PC-3 (cell line): Measurements from ENCODE around the gene NUDT13. TPM values are rescaled to one million over a fixed set of nuclear protein-coding genes. Genes with fewer than 3 reads are reported as not detected.
A peak's percentile ranks its signal among the peaks of the same experiment; 100 is the strongest.

Experiments used
- ATAC-seq: fragments of 200-7000 bp; cut with Tn5 transposase; 2 replicates; pipeline ENCODE4 v1.9.1; 2020; ENCODE audit warnings: mild to moderate bottlenecking, moderate library complexity
- BruUV-seq: library from RNA; stranded (reverse); fragments of 400-500 nt; replicated peaks from 2 replicates; lab custom pipeline; 2021; lab: Mats Ljungman, UMichigan
- CTCF ChIA-PET: fragments of 300-600 bp; sonication (Branson Sonifier 250); formaldehyde crosslinking; loops from one replicate; lab custom pipeline; 2022; ENCODE audit warnings: antibody characterized with exemption; lab: Charles Lee
- POLR2A ChIA-PET: fragments of 300-600 bp; sonication (Branson Sonifier 250); formaldehyde crosslinking; loops from one replicate; lab custom pipeline; 2022; ENCODE audit warnings: antibody characterized with exemption; ENCODE audit not compliant: unreplicated experiment; lab: Charles Lee
- DNase-seq: peaks from one replicate; pipeline ENCODE4 v3.0.0-alpha.2; 2015
- H2AFZ ChIP-seq: fragments of 300-600 bp; sonication (generic); 2 replicates; pipeline ENCODE4 v1.6.0; 2016; ENCODE audit warnings: antibody characterized with exemption, low read length
- H3F3A ChIP-seq: fragments of 300-600 bp; sonication (generic); one replicate; pipeline ENCODE4 v1.6.0; 2017; ENCODE audit warnings: antibody characterized with exemption, low read length, control low read depth, mild to moderate bottlenecking; ENCODE audit not compliant: unreplicated experiment
- H3K27ac ChIP-seq: fragments of 300-600 bp; sonication (generic); 2 replicates; pipeline ENCODE4 v1.5.1; 2016; ENCODE audit warnings: mild to moderate bottlenecking, low read length
- H3K27me3 ChIP-seq: fragments of 300-600 bp; sonication (generic); 2 replicates; pipeline ENCODE4 v1.6.1; 2016; ENCODE audit warnings: low read length, mixed read lengths
- H3K36me3 ChIP-seq: fragments of 300-600 bp; sonication (generic); 2 replicates; pipeline ENCODE4 v1.6.1; 2016; ENCODE audit warnings: low read depth, mixed run types, low read length, mixed read lengths
- H3K4me1 ChIP-seq: fragments of 300-600 bp; sonication (generic); 2 replicates; pipeline ENCODE4 v1.5.1; 2016; ENCODE audit warnings: low read length; ENCODE audit not compliant: insufficient read depth
- H3K4me2 ChIP-seq: fragments of 300-600 bp; sonication (generic); 2 replicates; pipeline ENCODE4 v1.6.0; 2016; ENCODE audit warnings: low read length
- H3K4me3 ChIP-seq: fragments of 300-600 bp; sonication (generic); 2 replicates; pipeline ENCODE4 v1.5.1; 2016; ENCODE audit warnings: mild to moderate bottlenecking, low read length, mixed read lengths
- H3K79me2 ChIP-seq: fragments of 300-600 bp; sonication (generic); 2 replicates; pipeline ENCODE4 v1.6.1; 2017; ENCODE audit warnings: low read length, mixed read lengths
- H3K9ac ChIP-seq: fragments of 300-600 bp; sonication (generic); 2 replicates; pipeline ENCODE4 v1.6.0; 2016; ENCODE audit warnings: mild to moderate bottlenecking, low read length
- H3K9me2 ChIP-seq: fragments of 300-600 bp; sonication (generic); replicated peaks from 2 replicates; pipeline ENCODE4 v1.6.1; 2016; ENCODE audit warnings: mixed run types, low read length, mixed read lengths
- H3K9me3 ChIP-seq: fragments of 300-600 bp; sonication (generic); 2 replicates; pipeline ENCODE4 v1.6.1; 2016; ENCODE audit warnings: low read length, mixed read lengths
- H4K20me1 ChIP-seq: fragments of 300-600 bp; sonication (generic); 2 replicates; pipeline ENCODE4 v1.6.1; 2016; ENCODE audit warnings: low read length, mixed read lengths
- EZH2 ChIP-seq: fragments of 300-600 bp; sonication (generic); IDR thresholded peaks from one replicate; pipeline ENCODE4 v1.6.1; 2017; ENCODE audit warnings: antibody characterized with exemption, mild to moderate bottlenecking, low read length; ENCODE audit not compliant: unreplicated experiment
- EZH2phosphoT487 ChIP-seq: fragments of 300-600 bp; sonication (generic); IDR thresholded peaks from 2 replicates; pipeline ENCODE4 v1.6.1; 2018; ENCODE audit warnings: mild to moderate bottlenecking, antibody characterized with exemption, low read length, borderline replicate concordance
- intact Hi-C: fragments of 100-400 bp; cut with micrococcal nuclease; formaldehyde crosslinking; loops from 2 replicates; pipeline ENCODE4 v1.9.0; 2023
- total RNA-seq: library from RNA; depleted of rRNA; stranded (reverse); fragments of >200 nt; gene quantifications from 2 replicates; pipeline ENCODE4 v1.2.3, GENCODE V29; 2014
- TF ChIP-seq, protein P1 (sequence below): fragments of 300-600 bp; sonication (generic); conservative IDR thresholded peaks from 2 replicates; pipeline ENCODE4 v1.5.1; 2017; ENCODE audit warnings: antibody characterized with exemption, low read depth, mild to moderate bottlenecking, low read length

NUDT13 gene
- total RNA-seq, 1 experiment from 2014 or later = 1.8 TPM

DNA sequence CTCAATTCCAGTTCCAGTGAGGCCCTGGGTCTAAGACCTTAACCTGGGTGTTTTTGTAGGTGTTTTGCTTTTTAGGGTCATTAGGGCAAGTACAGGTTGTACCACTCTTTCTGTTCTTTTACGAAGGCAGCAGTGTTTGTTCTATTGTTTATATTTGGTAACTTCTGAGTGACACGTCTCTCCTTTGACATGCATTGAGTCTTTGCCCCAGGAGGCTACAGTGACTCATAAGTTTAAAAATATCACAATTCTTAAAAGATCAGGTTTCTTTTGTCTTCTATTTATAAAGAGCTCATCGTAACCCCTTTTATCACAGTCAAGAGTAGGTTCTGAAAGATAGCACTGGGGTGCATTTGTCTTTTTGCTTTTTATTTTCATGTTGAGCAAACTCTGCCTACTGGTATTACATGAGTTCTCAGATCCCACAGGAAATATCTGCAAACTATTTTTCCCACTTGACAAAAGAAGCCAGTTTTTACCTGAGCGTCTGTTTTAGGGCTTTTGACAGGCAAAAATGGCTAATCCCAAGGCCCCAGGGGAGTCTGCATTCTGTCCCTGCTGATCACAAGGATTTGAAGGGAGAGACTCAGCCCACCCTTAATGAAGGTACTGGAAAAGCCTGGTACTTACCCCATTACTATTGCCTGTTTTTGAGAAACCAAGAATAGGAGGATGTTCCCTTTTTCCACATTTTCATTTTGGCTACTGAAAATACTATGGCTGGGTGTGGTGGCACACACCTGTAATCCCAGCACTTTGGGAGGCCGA, 7.9 kb downstream of the NUDT13 start:
- Histone ChIP-seq H4K20me1 (no peaks in the 10 kb centered on the region), H3K27ac (peak overlapping the region; percentile 81), H3K36me3 (no peaks in the 10 kb centered on the region), H3K4me1 (peaks cover 59% of the 10 kb centered on the region), H3K79me2 (no peaks in the 10 kb centered on the region), H2AFZ (peak overlapping the region; percentile 3; the same call in 1 of the 2 replicates), H3K9me3 (no peaks in the 10 kb centered on the region), H3K4me3 (peak overlapping the region; percentile 45), H3K4me2 (peak overlapping the region; percentile 75), H3K9me2 (no peaks in the 10 kb centered on the region), H3F3A (peaks cover 6% of the 10 kb centered on the region), H3K9ac (peak overlapping the region; percentile 40), H3K27me3 (no peaks in the 10 kb centered on the region)
- ATAC-seq (peak; percentile 87), DNase-seq (peak; percentile 99)
- BruUV-seq = TSS peak; percentile 87
- POLR2A ChIA-PET = interaction anchor here (0.6 to 1.0 kb wide), 3 partner anchors 22 to 129 kb away, joined by 3 to 15 read pairs (median 5); partner anchors contain the start of genes DNAJC9 and P4HA1
- CTCF ChIA-PET = interaction anchor here (0.6 to 1.6 kb wide), 3 partner anchors 15 to 22 kb away, joined by 3 to 20 read pairs (median 7); partner anchors contain the start of gene P4HA1
- TF ChIP-seq EZH2phosphoT487 (no peak), EZH2 (no peak)
- TF ChIP-seq, protein P1, sequence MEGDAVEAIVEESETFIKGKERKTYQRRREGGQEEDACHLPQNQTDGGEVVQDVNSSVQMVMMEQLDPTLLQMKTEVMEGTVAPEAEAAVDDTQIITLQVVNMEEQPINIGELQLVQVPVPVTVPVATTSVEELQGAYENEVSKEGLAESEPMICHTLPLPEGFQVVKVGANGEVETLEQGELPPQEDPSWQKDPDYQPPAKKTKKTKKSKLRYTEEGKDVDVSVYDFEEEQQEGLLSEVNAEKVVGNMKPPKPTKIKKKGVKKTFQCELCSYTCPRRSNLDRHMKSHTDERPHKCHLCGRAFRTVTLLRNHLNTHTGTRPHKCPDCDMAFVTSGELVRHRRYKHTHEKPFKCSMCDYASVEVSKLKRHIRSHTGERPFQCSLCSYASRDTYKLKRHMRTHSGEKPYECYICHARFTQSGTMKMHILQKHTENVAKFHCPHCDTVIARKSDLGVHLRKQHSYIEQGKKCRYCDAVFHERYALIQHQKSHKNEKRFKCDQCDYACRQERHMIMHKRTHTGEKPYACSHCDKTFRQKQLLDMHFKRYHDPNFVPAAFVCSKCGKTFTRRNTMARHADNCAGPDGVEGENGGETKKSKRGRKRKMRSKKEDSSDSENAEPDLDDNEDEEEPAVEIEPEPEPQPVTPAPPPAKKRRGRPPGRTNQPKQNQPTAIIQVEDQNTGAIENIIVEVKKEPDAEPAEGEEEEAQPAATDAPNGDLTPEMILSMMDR = no peak
- intact Hi-C loops = loop anchor here (1.0 kb wide), 3 partner anchors 8 to 22 kb away; partner anchors contain the start of genes NUDT13 and P4HA1

DNA sequence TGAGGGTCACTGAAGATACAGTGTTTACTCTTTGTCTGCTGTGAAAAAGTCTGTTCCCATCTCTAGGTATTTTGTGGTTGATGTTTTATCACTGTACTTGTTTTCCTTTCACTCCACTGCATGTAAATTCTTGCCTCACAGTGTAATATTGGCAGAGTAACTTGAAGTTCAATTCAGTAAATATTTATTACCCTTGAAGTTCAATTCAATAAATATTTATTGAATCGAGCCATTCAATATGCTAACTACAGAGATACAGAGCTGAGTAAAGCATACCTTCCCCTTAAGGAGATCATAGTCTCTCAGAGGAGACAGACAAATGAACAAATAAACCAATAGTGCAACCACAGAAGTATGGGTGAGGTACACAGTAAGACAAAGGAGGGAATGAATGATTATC, 9.2 kb downstream of the NUDT13 start:
- H3K27me3 ChIP-seq = no peaks in the 10 kb centered on the region
- intact Hi-C loops = no loop called here
- H3K27ac ChIP-seq = 0 out of 2 replicates have a peak overlapping the region, but pooled peaks have one; percentile 0
- no peak overlapping the region for H2AFZ ChIP-seq
- no peak overlapping the region for H3K4me3 ChIP-seq
- no peaks in the 10 kb centered on the region for H4K20me1 ChIP-seq
- peaks cover 49% of the 10 kb centered on the region for H3K4me1 ChIP-seq
- no peaks in the 10 kb centered on the region for H3K9me3 ChIP-seq
- BruUV-seq = no TSS peak
- POLR2A ChIA-PET = no interaction called here
- ATAC-seq (no peak), DNase-seq (peak; percentile 19)
- CTCF ChIA-PET = no interaction called here
- no peak overlapping the region for H3K9ac ChIP-seq
- no peak overlapping the region for H3K4me2 ChIP-seq
- peaks cover 7% of the 10 kb centered on the region; the same call in 1 of the 2 replicates for H3K36me3 ChIP-seq
- H3K9me2 ChIP-seq = no peaks in the 10 kb centered on the region
- TF ChIP-seq, protein P1 = no peak
- TF ChIP-seq EZH2phosphoT487 (no peak), EZH2 (no peak)
- H3F3A ChIP-seq = peaks cover 6% of the 10 kb centered on the region
- H3K79me2 ChIP-seq = no peaks in the 10 kb centered on the region

DNA sequence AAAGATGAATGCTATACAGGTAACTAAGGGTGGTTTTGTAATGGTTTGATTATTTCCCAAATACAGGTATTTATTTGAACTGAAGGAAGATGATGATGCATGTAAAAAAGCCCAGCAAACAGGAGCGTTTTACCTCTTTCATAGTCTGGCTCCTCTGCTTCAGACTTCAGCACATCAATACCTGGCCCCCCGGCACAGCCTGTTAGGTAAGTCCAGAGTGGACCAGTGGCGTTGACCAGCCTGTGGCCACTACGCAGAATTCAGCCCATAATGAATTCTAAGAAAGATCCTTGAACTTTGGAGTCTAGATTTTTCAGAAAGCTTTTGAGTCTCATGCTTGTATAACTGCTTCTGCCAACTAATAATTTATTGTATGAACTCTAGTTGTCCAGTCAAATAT, 9.7 kb downstream of the NUDT13 start:
- intact Hi-C loops = no loop called here
- POLR2A ChIA-PET = no interaction called here
- 0 out of 2 replicates have a peak overlapping the region, but pooled peaks have one; percentile 0 for H3K27ac ChIP-seq

More for the DNA sequence above, 9.7 kb downstream of the NUDT13 start:
- Histone ChIP-seq H3K36me3 (peaks cover 10% of the 10 kb centered on the region; the same call in 1 of the 2 replicates), H2AFZ (no peak overlapping the region), H3K4me3 (no peak overlapping the region), H3K79me2 (no peaks in the 10 kb centered on the region), H3K9me2 (no peaks in the 10 kb centered on the region), H3K4me2 (no peak overlapping the region), H3K9me3 (no peaks in the 10 kb centered on the region), H3K27me3 (no peaks in the 10 kb centered on the region), H3K4me1 (peaks cover 49% of the 10 kb centered on the region), H3F3A (peaks cover 6% of the 10 kb centered on the region), H4K20me1 (no peaks in the 10 kb centered on the region), H3K9ac (no peak overlapping the region)
- ATAC-seq = no peak
- BruUV-seq = TSS peak; percentile 1
- CTCF ChIA-PET = no interaction called here
- TF ChIP-seq EZH2 = no peak
- TF ChIP-seq, protein P1 = no peak
- TF ChIP-seq EZH2phosphoT487 = no peak
- DNase-seq = no peak
